COLO829 (cell line): ENCODE results near the gene SLC26A2.

Experiments
- DNase-seq: peaks from one replicate; pipeline ENCODE4 v3.0.0; 2012; ENCODE audit warnings: low spot score

The SLC26A2 gene

DNA sequence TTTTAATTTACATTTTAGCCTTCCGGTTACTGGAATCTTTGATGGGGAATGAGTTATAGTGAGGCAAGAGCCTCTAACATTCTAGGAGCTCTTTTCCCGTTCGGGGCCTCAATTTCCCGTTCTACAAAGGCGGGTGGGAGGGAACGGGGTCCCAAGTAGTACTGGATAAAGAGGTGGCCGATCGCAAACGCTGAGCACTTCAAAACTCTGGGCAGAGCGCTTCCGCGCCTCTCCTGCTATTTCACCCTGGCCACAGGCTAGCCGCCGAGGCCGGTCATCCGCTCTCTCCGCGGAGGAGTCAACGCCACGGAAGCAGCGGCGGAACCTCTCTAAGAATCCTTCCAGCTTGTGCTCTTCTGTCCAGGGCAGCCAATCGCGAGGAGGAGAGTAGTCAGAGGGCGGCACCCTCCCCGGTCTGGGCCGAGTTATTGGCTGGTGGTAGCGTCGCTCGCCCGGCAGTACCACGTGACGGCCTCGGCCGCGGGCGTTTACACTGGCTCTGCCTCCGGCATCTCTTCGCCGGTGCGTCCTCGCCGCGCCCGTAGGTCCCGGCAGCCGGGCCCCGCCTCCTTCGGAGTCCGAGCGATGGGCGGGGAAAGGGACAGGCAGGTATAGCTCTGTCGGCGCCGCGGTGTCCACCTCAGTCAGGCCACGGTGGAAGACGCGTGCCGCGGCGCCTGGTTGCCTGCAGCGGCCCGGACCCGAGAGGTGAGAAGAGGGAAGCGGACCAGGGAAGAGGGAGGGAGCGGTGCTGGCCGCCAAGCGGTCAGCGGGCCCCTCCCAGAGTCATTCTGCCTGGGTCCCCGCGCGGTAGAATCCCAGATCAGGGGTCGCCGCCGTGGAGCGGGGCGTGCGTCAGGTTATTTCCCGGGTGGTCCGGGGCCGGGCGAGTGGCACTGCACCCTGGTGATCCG is at the start of gene SLC26A2:
SLC26A2 (plus strand) TSS at position 487 of the 914 bp plus-strand sequence. CDS start 16,895 bp downstream, outside the sequence.
- peak; percentile 79 for DNase-seq

DNA sequence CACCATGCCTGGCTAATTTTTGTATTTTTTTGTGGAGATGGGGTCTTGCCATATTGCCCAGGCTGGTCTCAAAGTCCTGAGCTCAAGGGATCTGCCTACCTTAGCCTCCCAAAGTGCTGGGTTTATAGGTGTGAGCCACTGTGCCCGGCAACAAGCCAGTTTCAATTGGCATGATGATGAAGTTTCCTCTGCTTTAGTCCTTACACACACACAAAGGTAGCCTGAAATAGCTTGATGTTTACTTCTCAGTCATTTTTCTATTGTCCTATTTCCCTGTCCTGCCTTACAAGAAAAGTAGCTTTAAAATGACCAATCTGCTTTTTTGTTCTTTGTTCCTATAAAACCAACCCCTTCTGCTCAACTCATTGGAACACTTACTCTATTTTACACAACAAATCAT is 49.5 kb upstream of the SLC26A2 start:
- DNase-seq: no peak

DNA sequence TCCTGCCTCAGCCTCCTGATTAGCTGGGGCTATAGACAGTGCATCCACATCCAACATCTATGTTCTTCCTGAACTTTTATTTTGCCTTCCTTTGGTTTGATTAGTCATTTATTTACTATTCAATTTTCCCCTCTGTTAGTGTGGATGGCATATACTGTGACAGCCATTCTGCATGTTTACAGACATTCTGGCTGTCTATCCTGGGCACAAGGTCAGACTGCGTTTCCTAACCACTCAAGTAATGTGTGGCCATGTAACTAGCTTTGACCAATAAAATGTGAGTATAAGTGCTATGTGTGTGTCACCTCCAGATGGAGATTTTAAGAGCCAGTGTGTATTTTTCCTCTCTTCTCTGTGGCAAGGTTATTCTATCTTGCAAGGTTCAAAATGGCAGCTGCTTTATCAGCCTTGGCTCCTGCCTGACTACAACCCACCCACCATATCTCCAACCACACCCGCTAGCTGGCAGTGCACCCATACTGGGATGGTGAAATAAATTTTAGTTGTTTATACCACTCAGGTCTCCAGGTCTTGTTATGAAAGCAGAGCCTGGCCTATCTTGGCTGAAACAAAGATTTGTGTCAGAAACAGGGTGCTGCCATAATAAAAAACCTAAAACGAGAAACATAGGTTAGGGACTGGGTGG is 48.2 kb upstream of the SLC26A2 start:
- DNase-seq: no peak

DNA sequence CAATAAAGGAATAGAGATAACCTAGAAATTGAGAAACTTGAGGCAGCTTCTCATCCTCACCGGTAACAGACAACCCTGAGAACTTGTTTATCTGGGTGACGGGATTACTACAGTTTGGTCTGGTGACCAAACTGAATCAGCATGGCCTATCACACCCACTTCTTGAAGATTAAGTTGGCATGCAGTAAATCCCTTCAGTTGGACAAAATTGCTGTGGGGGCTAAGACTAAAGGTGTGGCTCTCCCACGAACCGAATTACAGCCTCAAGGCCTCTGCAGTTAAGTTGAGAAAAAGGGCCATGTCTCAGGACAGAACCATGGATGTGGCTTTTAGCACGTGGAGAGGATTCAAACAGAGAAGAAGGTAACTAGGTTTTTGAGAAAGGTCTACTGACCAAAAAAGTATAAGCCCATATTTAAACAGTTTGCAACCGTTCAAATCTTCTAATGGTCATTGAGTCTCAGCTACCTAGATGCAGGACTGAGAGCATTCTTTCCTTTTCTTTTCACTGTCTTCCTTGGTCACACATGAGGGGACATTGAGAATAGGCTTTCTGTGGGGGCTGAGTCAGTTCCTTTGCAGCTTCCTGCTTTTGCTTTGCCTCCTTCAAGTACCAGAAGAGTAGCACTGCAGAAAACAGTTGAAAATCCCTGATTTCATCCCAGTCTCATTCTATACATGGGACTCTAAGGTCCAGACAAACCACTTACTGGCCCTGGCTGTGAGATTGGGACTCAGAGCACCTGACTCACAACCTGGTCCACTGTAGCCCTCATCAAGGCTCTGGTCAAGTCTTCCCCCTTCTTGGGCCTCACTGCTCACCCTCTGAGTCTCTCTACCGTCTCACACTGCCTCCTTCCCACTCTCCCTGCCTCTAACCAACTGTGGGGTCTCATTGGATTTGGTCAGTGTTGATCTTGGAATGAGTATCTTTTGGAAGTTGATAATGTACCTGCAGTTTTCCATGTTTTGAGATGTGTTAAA is 46.8 kb upstream of the SLC26A2 start:
- DNase-seq: no peak

DNA sequence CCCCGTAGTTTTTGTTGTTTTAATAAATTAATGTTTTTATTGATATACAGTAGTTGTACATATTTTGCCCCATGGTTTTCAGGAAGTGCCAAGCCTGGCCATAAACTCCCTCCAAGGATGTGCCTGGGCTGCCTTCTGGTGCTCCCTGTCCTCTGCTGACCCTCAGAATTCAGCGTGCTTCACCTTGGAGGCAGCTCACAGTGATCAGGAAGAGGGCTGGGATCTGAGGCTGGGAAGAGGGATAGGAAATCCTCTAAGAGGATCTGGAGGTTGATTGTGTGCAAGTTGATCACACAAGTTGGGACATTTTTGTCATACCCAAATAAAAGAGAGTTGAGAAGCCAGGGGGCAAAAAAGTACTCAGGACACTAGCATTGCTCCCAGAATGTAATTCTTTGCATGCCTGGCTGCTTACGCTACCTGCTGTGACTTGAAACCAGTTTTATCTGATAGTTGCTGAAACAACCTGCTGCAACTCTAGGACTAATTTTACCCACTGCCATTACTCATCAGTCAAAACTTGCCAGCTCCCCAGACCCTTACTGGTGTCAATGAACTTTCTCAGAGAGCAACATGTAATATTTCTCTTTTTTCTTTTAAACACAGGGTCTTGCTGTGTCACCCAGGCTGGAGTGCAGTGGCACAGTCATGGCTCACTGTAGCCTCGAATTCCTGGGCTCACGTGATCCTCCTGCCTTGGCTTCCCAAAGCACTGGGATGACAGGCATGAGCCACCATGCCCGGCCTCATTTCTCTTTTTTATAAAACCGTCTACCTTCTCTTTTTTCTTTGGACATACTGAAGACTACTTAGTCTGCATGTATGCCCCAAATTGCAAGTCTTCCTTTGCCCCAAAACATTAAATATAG is 44.9 kb upstream of the SLC26A2 start:
- DNase-seq: no peak

DNA sequence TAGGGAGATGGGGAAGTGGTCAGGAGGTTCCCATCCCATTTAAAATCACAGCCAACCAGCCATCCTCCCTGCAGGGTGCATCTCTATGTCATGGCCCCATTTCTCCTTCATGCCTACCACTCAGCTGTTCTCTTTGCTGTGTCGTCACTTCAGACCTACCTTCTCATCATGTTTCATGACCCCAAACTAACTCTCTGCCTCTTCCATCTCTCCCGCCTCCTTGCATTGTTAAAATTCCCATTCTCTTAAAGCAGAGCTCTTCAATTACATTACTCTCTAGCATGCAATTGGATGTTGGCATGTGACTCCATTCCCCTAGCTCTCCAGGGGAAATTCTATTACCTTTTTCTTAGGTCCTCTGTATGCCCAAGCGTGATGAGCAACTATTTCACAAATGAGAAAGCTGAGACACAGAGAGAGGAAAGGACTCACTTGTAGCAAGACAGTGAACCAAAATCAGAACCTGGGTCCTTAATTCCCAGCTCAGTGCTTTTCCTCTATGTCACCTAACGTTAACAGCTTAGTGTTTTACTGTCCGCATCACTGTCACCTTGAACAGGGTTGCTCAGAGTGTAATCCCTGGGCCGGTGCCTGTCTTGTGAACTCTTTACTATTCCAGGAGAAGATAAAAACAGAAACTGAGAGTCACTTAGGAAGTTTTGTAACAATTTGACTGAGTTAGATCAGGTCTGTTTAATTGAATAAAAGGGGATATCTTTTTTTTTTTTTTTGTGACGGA is 44.1 kb upstream of the SLC26A2 start:
- no peak for DNase-seq

DNA sequence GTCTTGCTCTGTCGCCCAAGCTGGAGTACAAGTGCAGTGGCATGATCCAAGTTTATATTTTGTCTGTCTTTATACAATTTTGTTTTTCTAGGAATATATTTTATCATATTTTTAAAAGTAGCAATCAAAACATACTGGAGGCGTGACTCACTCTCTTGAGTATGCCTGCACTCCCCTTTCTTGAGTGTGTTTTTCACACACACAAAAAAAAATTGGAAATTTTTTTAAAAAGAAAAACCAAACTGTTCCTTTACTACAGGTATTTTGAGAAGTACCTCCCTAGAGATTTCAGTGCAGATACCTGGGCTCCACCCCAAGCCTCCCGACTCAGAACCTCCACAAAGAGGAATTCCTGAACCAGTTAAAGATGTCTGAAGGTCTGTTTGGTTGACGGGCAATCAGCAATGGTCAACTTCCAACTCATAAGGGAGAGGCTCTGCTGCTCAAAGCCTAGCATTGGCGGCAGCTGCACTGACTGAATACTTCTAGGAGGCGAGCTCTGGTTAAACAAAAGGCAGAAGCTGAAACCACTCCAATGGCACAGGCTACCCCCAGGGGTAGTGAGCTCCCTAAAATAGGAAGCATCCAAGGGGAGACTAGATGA is 43.4 kb upstream of the SLC26A2 start:
- DNase-seq: no peak

DNA sequence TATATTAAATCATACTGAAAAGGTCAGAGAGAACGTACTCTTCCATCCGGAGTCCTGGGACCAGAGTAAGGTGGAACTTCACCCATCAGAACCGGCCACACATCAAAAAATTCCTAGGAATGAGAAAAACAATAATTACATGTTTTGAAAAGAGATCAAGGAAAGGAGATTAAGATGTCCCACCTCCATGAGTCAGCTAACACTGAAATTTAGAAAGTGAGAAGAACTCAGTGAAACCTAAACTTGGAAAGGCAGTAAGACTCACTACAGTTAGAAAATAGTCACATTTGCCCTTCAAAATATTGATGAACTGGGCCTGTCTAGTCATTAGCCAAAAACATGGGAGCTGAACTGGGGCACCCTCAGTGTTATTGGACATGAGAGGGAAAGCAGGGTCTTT is 39.0 kb upstream of the SLC26A2 start:
- DNase-seq: no peak

DNA sequence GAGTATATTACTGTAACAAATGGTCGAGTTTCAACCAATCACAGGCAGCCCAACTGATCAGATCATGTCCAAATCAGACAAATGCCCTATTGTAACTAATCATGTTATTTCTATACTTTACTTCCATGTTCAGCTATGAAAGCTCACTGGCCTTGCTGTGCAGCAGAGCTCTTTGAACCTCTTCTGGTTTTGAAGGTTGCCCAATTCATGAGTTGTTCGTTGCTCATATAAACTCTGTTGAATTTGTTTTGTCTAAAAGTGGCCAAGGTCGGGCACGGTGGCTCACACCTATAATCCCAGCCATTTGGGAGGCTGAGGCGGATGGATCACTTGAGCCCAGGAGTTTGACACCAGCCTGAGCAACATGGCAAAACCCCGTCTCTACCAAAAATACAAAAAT is 37.6 kb upstream of the SLC26A2 start:
- no peak for DNase-seq

DNA sequence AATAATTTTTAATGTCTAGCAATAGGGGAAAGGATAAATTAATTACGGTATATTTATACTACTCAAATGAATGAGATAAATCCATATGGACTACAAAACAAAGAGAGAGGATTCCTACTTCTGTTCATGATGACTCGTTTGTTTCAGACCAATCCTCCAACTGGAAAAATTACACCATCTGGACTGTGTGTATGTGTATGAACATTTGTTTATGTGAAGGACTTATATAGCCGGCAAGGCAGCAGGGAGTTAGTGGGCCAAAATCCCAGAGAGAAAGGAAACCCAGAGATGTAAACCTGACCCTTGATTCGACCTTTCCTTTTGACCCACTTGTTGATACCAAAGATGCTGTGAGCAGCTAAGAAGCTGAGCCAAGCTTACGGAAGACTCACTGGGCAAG is 36.1 kb upstream of the SLC26A2 start:
- no peak for DNase-seq

DNA sequence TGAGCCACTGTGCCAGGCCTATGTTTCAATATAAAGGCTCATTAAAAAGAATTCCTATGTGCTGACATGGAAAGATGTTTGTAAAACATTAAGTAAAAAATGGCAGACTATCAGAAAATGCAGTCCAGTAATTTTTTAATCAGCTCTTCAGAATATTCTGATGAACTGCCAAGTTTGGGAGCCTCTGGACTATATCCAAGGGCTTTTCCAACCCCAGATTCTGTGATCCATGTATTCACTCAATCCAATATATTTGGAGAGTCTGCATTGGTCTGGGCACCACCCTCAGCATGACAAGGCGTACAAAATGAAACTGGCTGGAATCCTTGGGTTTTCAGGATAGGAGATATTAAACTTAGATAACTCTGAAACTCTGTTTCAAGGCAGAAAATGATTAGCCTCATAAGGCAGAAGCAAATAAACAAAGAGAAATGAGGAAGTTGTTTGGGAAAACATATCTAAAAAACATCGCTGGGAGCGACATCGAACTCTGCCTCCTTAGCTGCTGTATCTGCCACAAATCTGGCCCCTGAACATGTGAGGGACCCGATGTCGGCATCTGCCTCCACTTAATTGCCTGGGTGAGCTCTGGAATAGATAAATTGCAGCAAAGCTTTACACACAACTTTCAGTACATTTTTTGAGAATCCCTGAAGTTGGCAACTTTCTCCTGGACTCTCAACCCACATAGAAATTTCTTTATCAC is 30.4 kb upstream of the SLC26A2 start:
- no peak for DNase-seq

DNA sequence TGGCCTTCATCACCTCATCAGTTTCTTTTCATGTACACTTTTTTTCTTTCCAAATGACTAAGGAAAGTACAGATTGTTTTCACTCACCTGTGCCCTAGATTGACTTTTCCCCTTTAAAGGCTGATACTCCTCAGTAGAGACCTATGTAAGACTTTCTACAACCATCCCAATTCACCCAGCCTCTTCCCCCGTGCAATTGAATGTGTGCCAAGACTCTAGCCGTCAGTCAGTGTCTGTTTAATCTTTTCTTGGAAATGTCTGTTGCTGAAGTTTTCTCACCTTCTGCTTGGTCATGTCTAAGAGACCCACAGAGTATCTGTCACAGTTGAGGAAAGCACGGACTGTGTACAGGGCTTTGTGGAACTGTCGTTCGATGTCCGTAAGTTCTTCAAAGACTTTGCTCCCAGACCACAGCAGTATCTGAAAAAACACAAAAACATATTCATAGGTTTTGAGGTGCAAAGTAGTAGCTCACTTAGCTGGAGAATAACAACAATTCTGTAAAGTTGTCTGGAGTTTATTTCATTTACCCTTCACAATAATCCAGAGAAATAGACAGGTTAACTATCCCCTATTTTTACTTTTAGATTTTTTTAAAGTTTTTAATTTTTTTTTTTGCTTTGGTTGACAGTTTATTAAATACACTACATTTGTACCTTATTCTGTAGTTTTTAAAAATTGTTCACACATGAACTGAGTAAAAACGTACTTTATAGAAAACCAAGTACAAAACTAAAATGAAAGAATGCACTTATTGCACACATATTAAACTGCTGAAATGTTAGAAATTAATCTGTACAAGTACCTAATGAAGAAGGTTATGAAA is 29.6 kb upstream of the SLC26A2 start:
- no peak for DNase-seq

DNA sequence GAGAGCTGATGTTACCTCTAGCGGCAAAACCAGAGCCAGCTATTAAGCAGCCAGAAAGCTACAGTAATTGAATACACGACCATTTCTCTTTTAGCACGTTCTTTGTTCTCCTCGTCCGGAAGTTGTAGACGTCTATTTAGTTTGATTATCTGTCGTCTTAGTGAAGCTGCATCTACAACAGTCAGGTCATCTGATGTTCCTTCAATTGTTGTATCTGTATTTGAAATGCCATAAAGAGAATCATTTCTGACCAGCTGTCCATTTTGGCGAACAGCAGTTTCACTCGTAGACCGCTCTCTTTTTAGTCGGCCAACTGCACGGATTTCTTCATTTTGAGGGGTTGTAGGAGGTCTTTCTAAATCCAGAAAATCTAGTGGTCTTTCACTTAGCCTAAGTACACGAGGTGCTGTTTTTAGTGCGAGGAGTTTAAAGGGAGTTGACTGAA is 28.5 kb upstream of the SLC26A2 start:
- DNase-seq: no peak

DNA sequence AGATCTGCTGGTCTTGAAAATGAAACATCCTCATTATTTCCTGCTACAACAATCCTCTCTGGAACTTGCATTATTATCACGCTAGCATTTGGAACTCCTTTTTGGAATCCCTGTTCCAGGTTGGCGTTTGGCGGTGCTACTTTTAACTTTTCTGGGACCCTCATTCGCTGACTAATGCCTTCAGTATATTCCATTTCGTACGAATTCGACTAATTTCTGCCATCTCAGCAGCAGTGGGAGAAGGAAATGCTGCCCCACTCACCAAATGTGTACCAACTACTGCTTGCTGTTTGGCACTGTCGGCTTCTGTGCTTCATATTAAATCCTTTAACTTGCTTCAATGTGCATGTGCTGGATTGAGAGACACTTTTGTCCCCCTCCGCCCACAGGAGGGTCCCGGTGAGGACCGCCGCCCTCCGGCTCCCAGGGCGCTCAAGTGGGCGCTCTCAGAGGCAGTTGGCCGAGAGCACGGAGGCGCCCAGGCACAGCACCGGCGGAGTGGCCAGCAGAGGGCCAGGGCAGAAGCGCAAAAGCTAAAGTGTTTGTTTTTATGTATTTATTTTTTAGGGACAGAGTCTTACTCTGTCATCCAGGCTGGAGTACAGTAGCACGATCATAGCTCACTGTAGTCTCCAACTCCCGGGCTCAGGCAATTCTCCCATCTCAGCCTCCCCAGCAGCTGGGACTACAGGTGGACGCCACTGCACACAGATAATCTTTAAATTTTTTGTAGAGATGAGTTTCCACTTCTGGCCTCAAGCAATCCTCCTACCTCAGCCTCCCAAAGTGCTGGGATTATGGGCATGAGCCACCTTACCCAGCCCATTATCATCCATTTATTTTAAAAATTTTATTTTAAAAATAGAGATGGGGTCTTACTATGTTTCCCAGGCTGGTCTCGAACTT is 27.9 kb upstream of the SLC26A2 start:
- DNase-seq: no peak

DNA sequence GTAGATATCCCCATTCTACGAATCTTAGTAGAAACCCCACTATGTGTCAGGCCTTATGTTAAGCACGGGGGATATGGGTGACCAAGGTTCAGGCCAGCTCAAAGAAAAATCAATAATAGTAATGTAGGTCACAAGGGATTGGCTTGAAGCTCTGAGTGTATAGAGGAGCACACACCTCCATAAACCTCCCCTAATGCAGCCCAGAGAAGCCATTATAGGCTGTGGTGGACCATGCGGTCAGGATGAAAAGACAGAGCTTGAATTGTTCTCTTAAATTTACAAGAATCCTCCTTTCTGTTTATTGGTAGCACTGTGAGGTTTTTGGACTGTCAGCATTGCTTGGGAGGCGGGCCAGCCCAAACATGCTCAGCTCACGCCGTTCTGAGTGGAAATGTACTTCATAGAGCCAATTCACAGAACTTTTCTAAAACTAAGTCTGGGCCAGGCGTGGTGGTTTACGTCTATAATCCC is 25.1 kb upstream of the SLC26A2 start:
- peak; percentile 53 for DNase-seq

DNA sequence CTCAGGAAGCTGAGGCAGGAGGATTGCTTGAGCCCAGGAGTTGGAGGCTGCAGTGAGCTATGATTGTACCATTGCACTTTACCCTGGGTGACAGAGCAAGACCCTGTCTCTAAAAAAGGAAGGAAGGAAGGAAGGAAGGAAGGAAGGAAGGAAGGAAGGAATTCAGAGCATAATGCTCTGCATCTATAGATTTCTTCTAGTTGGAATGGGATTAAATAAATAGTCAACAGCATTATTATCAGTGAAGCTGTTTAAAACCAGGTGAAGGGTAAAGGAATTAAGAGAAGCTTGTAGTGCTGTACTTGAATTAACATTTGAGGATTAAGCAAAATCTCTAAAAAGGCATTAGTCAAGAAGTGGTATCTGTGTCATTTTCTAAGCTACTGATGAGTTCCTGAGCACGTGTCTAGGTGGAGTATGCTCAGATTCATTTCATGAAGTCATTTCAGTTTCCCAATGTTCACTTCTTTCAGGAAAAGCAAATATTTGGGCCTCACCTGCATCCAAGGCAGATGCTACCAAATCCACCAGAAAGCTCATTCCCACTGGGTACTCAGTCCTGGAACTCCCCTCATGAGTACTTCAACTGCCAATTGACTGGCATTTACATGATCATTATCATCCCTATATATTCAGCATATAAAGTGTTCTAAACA is 24.4 kb upstream of the SLC26A2 start:
- no peak for DNase-seq

DNA sequence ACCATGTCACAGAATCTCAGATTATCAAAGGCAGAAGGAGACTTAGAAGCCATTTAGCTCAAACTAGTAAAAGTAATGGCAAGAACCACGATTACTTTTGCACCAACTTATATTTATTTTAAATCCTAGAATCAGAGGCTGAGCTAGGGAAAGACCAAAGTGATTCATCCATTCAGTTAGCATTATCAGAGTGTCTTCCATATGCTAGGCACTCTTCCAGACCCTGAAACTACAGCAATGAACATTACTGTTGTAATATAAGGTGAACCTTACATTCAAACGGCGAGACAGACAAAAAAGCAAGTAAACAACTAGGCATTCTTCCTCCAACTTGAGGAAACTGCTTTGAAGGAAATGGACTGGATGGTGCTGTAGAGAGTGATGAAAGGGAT is 23.9 kb upstream of the SLC26A2 start:
- DNase-seq: no peak
